ENCODE results near the gene ATG7. TPM values are rescaled to one million over a fixed set of nuclear protein-coding genes. Genes with fewer than 3 reads are reported as not detected.

ATG7 gene
- total and polyA plus RNA-seq, 8 donors = 25.0 to 73.3 (median 29.6) TPM

DNA sequence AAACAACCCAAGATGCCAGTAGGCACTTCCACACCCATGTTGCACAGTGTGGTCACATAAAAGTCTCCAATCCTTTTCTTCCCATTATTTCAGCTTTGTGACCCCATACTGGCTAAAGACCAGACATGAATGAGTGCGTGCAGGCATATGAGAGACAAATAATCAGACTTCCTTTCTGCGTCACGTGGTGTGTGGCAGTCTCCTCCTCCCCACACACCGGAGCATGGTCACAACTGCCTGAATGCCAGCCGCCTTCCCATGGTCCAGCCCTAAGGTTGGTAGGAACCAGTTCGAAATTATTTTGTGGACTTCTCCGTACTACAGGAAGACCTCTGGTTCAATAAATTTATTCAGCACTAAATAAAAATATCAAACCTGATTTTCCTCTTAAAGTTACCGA is 306.0 kb downstream of the ATG7 start:
- no peak overlapping the region for H3K4me3 ChIP-seq
- H3K9me3 ChIP-seq = no peaks in the 10 kb centered on the region
- H3K4me1 ChIP-seq = peaks cover 21 to 25% of the 10 kb centered on the region in 2 donors
- intact Hi-C loops (cut with DNase I) = no loop called here
- H3K27ac ChIP-seq = no peak overlapping the region
- TF ChIP-seq, protein P1, sequence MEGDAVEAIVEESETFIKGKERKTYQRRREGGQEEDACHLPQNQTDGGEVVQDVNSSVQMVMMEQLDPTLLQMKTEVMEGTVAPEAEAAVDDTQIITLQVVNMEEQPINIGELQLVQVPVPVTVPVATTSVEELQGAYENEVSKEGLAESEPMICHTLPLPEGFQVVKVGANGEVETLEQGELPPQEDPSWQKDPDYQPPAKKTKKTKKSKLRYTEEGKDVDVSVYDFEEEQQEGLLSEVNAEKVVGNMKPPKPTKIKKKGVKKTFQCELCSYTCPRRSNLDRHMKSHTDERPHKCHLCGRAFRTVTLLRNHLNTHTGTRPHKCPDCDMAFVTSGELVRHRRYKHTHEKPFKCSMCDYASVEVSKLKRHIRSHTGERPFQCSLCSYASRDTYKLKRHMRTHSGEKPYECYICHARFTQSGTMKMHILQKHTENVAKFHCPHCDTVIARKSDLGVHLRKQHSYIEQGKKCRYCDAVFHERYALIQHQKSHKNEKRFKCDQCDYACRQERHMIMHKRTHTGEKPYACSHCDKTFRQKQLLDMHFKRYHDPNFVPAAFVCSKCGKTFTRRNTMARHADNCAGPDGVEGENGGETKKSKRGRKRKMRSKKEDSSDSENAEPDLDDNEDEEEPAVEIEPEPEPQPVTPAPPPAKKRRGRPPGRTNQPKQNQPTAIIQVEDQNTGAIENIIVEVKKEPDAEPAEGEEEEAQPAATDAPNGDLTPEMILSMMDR (IDR thresholded peaks at IDR 0.05) = no peak
- ATAC-seq (no peak), DNase-seq (no peak)
- H3K27me3 ChIP-seq = no peaks in the 10 kb centered on the region
- peaks cover 0 to 10% of the 10 kb centered on the region in 2 donors for H3K36me3 ChIP-seq

DNA sequence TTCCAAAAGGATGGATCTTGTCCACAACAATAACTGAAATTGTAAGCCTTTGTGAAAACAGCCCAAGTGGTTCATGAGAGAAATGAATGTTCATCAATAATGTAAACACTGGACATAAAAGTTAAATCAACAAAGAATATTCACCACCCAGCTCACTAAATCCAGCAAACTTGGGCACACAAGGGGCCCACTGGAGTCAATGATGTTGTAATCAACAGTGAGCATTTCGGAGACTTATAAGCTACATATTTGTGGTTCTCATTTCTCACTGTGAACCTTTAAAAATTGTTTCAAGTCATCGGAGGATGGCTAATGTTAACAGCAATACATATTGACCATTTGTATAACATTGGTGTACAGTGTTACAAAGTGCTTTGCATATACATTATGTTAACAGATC is 308.4 kb downstream of the ATG7 start:
- H3K4me3 ChIP-seq = no peak overlapping the region
- intact Hi-C loops (cut with DNase I) = no loop called here
- H3K4me1 ChIP-seq = peaks cover 26 to 31% of the 10 kb centered on the region in 2 donors
- peak overlapping the region; percentile 63 to 70 for H3K27ac ChIP-seq
- ATAC-seq = no peak
- DNase-seq = no peak
- H3K9me3 ChIP-seq = no peaks in the 10 kb centered on the region
- TF ChIP-seq, protein P1 (IDR thresholded peaks at IDR 0.05) = no peak
- H3K27me3 ChIP-seq = no peaks in the 10 kb centered on the region
- H3K36me3 ChIP-seq = peaks cover 0 to under 1% of the 10 kb centered on the region in 2 donors

GRCh38 chr3:11581237-11582190 is 309.3 kb downstream of the ATG7 start:
- Histone ChIP-seq H3K27me3 (no peaks in the 10 kb centered on the region), H3K9me3 (no peaks in the 10 kb centered on the region), H3K27ac (peak overlapping the region; percentile 63 to 70), H3K4me3 (peak overlapping the region in 1 of 2 donors; percentile 0), H3K36me3 (no peaks in the 10 kb centered on the region), H3K4me1 (peaks cover 26 to 31% of the 10 kb centered on the region in 2 donors)
- DNase-seq (no peak), ATAC-seq (peak; percentile 70)
- intact Hi-C loops (cut with DNase I) = no loop called here
- TF ChIP-seq, protein P1 (IDR thresholded peaks at IDR 0.05) = no peak

DNA sequence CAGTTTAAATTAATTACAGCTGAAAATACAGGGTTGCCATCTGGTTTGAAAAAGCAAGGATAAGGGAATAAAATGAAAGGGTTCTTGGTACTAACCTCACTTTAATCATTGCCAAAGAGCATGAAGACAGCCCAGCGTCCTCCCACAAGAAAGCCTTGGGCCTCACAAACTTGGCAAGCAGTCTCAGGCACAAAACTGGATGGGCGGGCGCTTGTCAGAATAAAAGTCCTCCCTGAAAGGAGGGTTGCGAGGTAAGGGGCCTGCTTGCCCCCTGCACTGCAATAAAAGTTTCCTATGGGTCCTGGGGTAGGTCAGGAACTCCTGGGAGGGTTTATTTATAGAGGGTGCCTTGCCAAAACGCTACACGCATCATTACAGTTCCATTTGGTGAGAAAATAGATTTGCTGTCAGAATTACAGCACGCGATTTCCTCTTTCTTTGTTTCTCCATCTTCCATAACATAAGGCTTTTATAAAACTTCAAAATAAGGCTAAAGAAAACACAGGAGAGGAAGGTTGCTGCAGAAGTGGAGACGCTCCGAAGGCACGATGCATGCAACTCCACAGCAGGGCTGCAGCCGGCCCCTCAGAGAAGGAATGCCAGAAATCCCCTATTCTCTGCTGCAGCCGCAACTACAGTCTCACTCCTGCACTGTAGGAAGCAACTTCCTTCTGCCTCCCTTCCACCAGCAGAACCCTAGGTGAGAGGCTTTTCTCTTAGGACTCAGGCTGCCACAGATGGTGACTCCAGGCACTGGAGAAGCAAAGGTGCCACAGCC is 310.2 kb downstream of the ATG7 start:
- no peaks in the 10 kb centered on the region for H3K9me3 ChIP-seq
- ATAC-seq (peak; percentile 83), DNase-seq (peak in 3 of 4 donors; percentile 69 to 91 (median 78))
- H3K36me3 ChIP-seq = no peaks in the 10 kb centered on the region
- intact Hi-C loops (cut with DNase I) = no loop called here
- TF ChIP-seq, protein P1 (IDR thresholded peaks at IDR 0.05) = no peak
- peaks cover 26 to 31% of the 10 kb centered on the region in 2 donors for H3K4me1 ChIP-seq
- peak overlapping the region in 1 of 2 donors; percentile 0 for H3K4me3 ChIP-seq
- no peaks in the 10 kb centered on the region for H3K27me3 ChIP-seq
- peak overlapping the region; percentile 63 to 70 for H3K27ac ChIP-seq

DNA sequence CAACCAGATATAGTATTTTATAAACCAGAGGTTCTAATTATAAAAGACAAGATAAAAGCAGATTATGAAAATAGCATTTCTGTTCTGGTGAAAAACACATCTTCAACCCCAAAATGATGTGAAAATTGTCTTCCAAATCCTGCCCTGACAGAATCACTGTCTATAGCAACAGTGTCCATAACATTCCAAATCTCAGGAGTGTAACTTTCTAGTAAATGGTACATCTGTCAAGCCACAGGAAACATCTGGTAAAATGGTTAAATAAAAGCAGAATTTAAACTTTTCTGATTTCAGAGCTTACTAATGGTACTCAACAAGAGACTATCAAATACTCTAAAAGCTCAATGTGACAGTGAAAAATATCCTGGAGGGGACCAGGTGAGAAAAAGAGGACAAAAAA is 311.0 kb downstream of the ATG7 start:
- Histone ChIP-seq H3K4me3 (no peak overlapping the region), H3K9me3 (no peaks in the 10 kb centered on the region), H3K4me1 (peaks cover 26 to 35% of the 10 kb centered on the region in 2 donors), H3K36me3 (no peaks in the 10 kb centered on the region), H3K27ac (peak overlapping the region; percentile 63 to 70), H3K27me3 (no peaks in the 10 kb centered on the region)
- ATAC-seq = no peak
- peak in 1 of 4 donors; percentile 64 for DNase-seq
- TF ChIP-seq, protein P1 (IDR thresholded peaks at IDR 0.05) = no peak
- intact Hi-C loops (cut with DNase I) = no loop called here
